GM12875 (cell line): ENCODE results near the gene PCP4.
"Not testable (repeated sequence)": the region's sequence is repeated elsewhere in the genome, so short reads cannot be mapped to it uniquely, and the experiment has no call there.

Source experiments
- H3K4me3 ChIP-seq: one replicate; pipeline ENCODE4 v1.5.1; 2011; ENCODE audit warnings: low read depth, low read length, control low read depth
- TF ChIP-seq, protein P1 (sequence below): IDR thresholded peaks from 2 replicates; pipeline ENCODE4 v1.5.1; 2011; ENCODE audit warnings: low read depth, mild to moderate bottlenecking, control low read depth, inconsistent platforms, low read length, moderate library complexity, borderline replicate concordance; ENCODE audit not compliant: insufficient read depth

Gene PCP4

DNA sequence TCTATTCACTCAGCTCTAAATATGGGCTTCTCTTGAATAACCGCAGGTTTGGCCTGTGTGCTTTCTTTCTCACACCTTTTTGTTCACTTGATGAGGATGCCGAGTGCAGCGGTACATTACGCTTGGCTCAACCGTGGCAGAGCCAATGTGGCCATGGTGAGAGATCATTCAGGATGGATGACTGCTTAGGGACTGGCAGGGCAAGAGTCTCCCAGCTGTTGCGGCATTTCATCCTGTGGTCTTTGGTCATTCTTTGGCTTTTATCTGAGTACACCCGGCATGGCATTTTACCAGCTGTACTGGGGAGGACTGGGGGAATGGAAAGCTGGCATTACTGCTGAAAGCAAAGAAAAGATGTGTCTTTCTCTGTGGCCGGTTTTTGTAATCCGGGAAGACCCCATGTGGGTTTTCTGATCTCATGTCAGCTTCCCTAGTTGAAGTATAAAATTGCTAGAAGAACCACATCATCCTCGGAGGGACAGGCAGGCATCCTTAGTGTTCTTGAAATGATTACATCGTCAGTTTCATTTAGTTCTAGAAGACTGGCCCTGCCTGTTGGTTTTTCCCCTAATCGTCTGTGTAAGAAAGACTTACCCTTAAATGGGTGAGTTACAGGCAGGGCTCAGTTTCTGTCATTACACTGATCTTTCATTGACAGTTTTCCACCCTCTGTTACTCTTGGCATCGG is 15.1 kb downstream of the PCP4 start:
- H3K4me3 ChIP-seq, result no peak overlapping the region
- TF ChIP-seq, protein P1, sequence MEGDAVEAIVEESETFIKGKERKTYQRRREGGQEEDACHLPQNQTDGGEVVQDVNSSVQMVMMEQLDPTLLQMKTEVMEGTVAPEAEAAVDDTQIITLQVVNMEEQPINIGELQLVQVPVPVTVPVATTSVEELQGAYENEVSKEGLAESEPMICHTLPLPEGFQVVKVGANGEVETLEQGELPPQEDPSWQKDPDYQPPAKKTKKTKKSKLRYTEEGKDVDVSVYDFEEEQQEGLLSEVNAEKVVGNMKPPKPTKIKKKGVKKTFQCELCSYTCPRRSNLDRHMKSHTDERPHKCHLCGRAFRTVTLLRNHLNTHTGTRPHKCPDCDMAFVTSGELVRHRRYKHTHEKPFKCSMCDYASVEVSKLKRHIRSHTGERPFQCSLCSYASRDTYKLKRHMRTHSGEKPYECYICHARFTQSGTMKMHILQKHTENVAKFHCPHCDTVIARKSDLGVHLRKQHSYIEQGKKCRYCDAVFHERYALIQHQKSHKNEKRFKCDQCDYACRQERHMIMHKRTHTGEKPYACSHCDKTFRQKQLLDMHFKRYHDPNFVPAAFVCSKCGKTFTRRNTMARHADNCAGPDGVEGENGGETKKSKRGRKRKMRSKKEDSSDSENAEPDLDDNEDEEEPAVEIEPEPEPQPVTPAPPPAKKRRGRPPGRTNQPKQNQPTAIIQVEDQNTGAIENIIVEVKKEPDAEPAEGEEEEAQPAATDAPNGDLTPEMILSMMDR, result no peak

GRCh38 chr21:39882839-39883195 is 15.6 kb downstream of the PCP4 start:
- TF ChIP-seq, protein P1, result no peak
- H3K4me3 ChIP-seq, result no peak overlapping the region

- no peak overlapping the region for H3K4me3 ChIP-seq
- TF ChIP-seq, protein P1, result no peak
These were observed 18.0 kb downstream of the PCP4 start for GRCh38 chr21:39885119-39885848.

GRCh38 chr21:39888848-39889247 is 21.6 kb downstream of the PCP4 start:
- H3K4me3 ChIP-seq, result no peak overlapping the region
- TF ChIP-seq, protein P1, result no peak

GRCh38 chr21:39891111-39891510 is 23.9 kb downstream of the PCP4 start:
- TF ChIP-seq, protein P1, result no peak
- H3K4me3 ChIP-seq, result no peak overlapping the region

- not testable (repeated sequence) for H3K4me3 ChIP-seq
These were observed 24.6 kb downstream of the PCP4 start for GRCh38 chr21:39891863-39892262.

GRCh38 chr21:39900491-39900890 is 33.3 kb downstream of the PCP4 start:
- no peak overlapping the region for H3K4me3 ChIP-seq
- TF ChIP-seq, protein P1, result no peak

GRCh38 chr21:39900911-39901310 is 33.7 kb downstream of the PCP4 start:
- TF ChIP-seq, protein P1, result no peak
- H3K4me3 ChIP-seq, result no peak overlapping the region
